Hair follicle dermal papilla cell (primary cell): ENCODE results near the gene PRR4. TPM values are rescaled to one million over a fixed set of nuclear protein-coding genes. Genes with fewer than 3 reads are reported as not detected.

Experiments used
- small RNA-seq: library from RNA; depleted of rRNA; stranded (forward); fragments of <200 nt; gene quantifications from one replicate; pipeline ENCODE3, GENCODE V24; 2012
- total RNA-seq: library from RNA; depleted of rRNA; stranded (reverse); fragments of >200 nt; gene quantifications from 2 replicates; pipeline ENCODE4 v1.2.3, GENCODE V29; 2012

Gene PRR4
- total RNA-seq: 1.7 and 10.5 TPM in 2 replicates

DNA sequence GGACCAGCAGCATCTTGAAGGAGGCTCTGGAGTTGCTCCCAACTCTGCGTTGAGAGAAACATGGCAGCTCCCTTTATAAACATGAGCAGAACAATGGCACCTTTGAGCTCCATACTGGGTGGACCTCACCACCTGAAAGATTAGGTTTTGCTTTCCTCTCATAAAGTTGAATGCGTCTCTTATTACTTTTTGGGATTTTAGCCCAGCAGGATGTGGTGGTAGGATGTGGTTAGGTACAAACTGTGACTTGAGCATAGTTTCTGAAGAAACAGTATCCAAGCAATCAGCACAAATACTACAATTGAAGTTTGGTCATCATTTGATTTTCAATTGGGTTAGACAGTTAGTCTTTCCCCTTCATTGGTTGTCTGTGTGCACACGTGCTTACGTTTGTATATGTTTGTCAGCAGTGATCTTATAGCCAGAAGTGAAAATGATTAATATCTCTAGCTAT lies at the start of gene PRR4:
PRR4 (minus strand) TSS at position 51 of the 454 bp plus-strand sequence; CDS start at position 13, 38 bp downstream.

DNA sequence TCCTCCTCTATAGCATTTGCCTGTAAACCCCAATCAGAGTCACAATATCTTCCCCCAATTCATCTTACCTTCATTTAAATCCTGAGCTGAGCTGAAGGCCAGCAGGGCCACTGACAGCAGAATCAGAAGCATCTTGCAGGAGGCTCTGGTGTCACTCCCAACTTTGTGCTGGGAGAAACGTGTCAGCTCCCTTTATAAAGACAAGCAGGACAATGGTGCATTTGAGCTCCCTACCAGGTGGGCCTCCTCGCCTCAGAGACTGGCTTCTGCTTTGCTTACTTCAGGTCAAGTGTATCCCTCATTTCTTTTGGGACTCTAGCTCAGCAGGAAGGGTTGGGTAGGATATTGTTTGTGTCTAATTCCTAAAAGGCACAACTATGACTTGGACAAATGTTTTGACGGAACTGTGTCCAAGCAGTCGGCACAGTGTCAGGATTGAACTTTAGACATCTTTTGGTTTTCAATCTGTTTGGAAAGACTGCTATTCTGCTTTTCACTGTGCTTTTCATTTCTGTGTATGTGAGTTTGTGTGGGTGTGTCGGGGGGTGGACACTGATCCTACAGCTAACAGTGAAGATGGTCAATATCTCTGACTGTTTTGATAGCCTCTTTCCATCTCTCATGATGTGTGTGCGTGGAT lies 34.9 kb upstream of the PRR4 start, which contains the start of gene PRH1:
PRH1 (minus strand) TSS at position 170 of the 640 bp plus-strand sequence; CDS start at position 132, 38 bp downstream.

GRCh38 chr12:10826258-10826657 lies 23.0 kb downstream of the PRR4 start, which contains the start of gene TAS2R10:
Gene TAS2R10, minus strand, starts transcription at chr12:10826358. Its CDS starts 89 bp downstream, at chr12:10826269.

DNA sequence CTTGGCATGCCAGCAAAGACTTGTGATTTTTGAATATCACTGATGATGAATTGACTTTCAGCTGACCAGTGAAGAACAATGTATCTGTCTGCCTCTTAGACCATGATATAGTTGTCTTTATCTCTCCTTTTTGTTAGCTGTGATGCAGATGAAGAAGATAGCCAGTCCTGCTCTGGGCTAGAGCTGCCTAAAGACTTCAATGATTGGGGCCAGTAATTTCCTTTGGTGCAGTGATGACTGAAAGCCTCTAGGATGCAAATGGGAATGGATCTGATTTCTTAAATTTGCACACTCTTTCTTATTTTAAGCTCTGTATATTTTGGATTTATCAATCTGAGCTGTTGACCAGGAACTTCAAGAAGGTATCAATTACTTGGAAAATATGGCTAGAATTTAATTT lies 39.2 kb downstream of the PRR4 start, which contains the start of gene TAS2R9:
TAS2R9 (minus strand) TSS at position 101 of the 400 bp plus-strand sequence; CDS start at position 8, 93 bp downstream.

DNA sequence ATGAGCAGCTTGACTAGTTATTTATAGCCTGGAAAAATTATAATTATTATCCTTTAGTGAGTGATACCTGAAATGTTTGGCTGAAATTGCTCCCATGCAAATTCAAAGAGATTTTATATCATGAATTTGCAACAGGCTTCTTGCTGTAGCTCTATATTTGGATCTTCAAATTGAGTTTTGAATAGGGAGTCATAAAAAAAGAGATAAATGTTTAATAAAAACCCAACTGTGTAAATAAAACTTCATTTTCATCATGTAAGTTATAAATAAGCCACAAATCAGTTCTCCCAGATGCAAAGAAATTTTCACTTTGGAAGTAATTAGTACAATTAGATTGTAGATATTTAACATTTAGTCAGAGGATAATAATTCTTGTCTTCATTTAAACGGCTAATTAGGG lies 42.1 kb downstream of the PRR4 start, which contains the start of gene TAS2R8:
TAS2R8 (minus strand) TSS at position 101 of the 400 bp plus-strand sequence. CDS start 306 bp downstream, outside the sequence.

GRCh38 chr12:10802587-10802986 lies 46.7 kb downstream of the PRR4 start, which contains the start of gene TAS2R7:
Gene TAS2R7, minus strand, starts transcription at chr12:10802627. Its CDS starts 57 bp downstream, at chr12:10802570.

Small RNAs within 50 kb of the gene (small RNA-seq; reads per million reads assigned to genes)
- gene PRR4: not detected

Other genes with a start within 250 kb of the PRR4 start
- 13.5 and 15.1 TPM in 2 replicates for gene MAGOHB, start 235.9 kb downstream of the PRR4 start, total RNA-seq
- 2.3 and 4.9 TPM in 2 replicates for gene STYK1, start 175.4 kb downstream of the PRR4 start, total RNA-seq
- gene YBX3, start 126.2 kb downstream of the PRR4 start, total RNA-seq: 167 and 170 TPM in 2 replicates
- gene TAS2R7, start 46.8 kb downstream of the PRR4 start, total RNA-seq: 0.16 TPM in 1 of 2 replicates, not detected in the other
- gene TAS2R8, start 42.2 kb downstream of the PRR4 start, total RNA-seq: 0.12 TPM in 1 of 2 replicates, not detected in the other
- not detected in 2 replicates for gene TAS2R9, start 39.3 kb downstream of the PRR4 start, total RNA-seq
- 1.2 and 1.8 TPM in 2 replicates for gene TAS2R10, start 23.1 kb downstream of the PRR4 start, total RNA-seq
- gene PRH1, start 34.8 kb upstream of the PRR4 start, total RNA-seq: 19.8 and 37.5 TPM in 2 replicates
- 1.8 and 3.4 TPM in 2 replicates for gene TAS2R13, start 60.1 kb upstream of the PRR4 start, total RNA-seq
- gene PRH2, start 79.8 kb upstream of the PRR4 start, total RNA-seq: not detected in 2 replicates
- 2.9 and 7.0 TPM in 2 replicates for gene TAS2R14, start 89.8 kb upstream of the PRR4 start, total RNA-seq
- 4.7 and 7.0 TPM in 2 replicates for gene TAS2R50, start 137.4 kb upstream of the PRR4 start, total RNA-seq
- 3.3 and 7.5 TPM in 2 replicates for gene TAS2R20, start 148.8 kb upstream of the PRR4 start, total RNA-seq
- 4.9 and 9.6 TPM in 2 replicates for gene TAS2R19, start 173.1 kb upstream of the PRR4 start, total RNA-seq
- gene TAS2R31, start 181.9 kb upstream of the PRR4 start, total RNA-seq: 6.4 and 10.9 TPM in 2 replicates
- 2.2 and 6.8 TPM in 2 replicates for gene TAS2R46, start 212.8 kb upstream of the PRR4 start, total RNA-seq
- gene TAS2R43, start 242.8 kb upstream of the PRR4 start, total RNA-seq: 3.4 and 4.3 TPM in 2 replicates